Measurements from ENCODE around the gene JUN.
"Not testable (repeated sequence)": the region's sequence is repeated elsewhere in the genome, so short reads cannot be mapped to it uniquely, and the experiment has no call there.

JUN gene

DNA sequence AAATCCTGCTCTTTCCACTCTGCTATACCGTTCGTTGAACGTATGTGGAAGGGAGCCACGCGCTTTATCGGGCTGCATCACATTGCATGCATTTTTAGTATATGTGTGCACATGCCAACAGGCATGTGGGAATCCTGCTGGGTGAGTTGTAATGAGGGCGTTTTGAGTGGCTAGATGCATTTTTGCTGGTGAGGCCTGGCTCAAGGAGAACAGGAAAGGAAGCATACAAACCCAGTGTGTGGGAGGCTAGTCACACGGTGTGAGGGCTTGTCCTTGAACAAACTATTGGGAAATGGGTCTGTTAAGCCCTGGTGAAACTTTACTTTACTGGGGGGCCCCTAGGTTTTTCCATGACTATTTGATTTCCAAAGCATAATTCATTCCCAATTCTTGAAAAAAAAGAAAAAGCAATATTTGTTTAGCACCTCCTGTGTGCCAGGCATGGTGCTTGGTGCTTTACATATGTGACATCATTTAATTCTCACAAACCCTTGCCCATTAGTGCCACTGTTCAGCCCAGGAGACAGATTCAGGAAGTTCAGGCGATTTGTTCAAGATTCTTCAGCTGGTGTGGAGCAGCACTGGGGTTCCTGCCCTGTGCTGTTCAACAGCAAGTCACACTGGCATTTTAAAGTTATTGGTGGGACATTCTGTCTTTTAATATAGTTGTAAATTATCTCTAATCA, 25.6 kb upstream of the JUN start:
- DNase-seq (ENCODE audit: low read depth in 3 of 3, low spot score in 1 of 3) = no peak

DNA sequence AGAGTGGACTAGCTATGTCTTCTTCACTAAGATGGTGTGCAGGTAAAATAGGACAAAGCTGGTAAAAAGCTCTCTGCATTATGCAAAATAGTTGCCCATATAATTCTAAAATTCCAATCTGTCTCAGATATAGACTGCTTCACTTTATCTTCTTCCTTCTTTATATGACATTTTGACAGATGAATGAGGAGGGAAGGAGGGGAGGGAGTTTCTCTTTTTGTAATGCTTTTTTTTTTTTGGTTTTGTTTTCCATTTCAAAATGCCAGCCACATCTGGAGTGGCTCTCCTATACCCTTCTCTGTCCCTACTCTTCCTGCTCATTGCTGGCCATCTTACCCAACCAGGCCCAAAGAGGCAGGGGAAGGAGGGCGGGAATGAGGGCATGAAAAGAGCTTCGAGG, 24.2 kb upstream of the JUN start:
- no peak for DNase-seq (ENCODE audit: low read depth in 3 of 3, low spot score in 1 of 3)

DNA sequence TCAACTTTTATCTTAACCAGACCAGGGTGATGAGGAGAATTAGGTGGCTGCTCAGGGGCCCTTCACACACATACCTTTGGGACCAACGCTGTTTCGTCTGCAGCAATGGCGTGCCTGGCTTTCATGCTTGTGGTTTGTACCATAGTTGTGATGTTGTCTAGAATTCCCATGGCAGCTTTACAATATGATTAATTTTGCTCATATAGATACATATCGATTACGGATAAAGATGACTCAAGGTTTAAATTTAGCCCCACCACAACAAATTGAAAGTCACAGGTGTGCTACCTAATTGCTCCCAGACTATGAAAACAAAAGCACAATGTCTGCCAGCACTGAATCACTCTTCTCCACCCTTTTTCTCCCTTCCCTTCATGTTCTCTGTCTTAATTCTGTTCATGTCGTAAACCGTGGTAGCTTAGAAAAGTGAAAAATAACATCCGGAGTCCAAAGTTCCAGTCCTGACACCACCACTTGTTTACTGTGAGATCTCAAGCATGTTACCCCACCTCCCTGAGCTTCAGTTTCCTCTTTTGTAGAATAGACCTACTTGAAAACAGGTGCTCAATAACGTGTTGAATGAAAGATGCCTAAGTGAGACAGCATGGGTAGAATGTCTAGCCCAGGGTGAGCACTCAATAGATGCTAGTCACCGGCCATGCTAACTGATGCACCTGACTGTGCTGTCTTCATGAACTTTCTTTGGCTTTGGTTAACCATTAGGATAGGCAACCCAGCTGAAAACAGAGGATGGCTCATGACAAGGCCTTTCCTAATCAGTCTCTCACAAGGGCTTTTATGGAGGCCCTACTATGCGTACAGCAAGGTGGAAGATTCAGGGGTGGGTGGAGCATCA, 22.1 kb upstream of the JUN start:
- no peak for DNase-seq (ENCODE audit: low read depth in 3 of 3, low spot score in 1 of 3)

DNA sequence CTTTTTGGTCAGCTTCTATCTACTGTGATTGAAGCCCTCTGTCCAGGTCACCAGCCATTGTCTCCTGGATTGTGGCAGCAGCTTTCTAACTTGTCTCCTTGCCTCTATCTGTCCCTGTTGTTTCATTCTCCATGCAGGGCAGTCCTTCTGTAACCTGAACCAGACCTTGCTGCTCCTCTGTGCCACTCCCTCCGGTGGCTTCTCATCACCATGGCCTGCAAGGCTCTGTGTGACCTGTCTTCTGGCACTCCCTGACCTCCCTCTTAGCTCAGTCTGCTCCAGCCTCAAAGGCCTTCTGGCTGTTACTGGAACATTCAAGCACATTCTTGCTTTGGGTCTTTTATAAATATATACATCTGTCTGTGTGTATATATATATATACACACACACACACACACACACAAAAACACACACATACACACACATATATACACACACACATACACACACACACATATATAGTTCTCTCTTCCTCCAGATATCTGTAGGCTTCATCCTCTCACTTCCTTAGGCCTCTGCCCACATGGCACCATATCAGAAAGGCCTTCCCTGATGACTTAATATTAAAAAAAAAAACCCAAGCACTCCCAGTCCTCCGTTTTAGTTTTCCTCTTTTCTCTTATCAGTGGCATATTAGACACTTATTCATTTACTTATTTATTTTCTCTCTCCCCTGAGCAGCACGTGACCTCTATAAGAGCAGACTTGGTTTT, 21.2 kb upstream of the JUN start:
- no peak for DNase-seq (ENCODE audit: low read depth in 3 of 3, low spot score in 1 of 3)

DNA sequence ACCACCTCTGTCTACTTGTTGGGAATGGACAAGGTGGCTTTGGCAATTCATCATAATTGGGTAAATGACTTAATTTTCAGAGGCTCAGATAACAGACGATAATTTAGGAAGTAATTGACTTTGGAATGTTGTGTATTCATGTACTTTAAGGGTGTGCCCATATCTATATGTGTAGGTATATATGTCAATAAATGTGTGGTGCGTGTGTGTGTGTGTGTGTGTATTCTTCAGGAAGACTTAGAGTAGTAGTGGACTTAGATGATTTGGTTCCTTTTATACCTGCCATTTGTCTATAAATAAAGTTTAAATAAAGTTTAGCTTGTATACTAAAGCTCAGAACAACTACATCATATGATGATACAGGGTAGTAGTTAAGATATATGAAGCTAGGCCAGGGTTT, 20.0 kb upstream of the JUN start:
- no peak for DNase-seq (ENCODE audit: low read depth in 3 of 3, low spot score in 1 of 3)

DNA sequence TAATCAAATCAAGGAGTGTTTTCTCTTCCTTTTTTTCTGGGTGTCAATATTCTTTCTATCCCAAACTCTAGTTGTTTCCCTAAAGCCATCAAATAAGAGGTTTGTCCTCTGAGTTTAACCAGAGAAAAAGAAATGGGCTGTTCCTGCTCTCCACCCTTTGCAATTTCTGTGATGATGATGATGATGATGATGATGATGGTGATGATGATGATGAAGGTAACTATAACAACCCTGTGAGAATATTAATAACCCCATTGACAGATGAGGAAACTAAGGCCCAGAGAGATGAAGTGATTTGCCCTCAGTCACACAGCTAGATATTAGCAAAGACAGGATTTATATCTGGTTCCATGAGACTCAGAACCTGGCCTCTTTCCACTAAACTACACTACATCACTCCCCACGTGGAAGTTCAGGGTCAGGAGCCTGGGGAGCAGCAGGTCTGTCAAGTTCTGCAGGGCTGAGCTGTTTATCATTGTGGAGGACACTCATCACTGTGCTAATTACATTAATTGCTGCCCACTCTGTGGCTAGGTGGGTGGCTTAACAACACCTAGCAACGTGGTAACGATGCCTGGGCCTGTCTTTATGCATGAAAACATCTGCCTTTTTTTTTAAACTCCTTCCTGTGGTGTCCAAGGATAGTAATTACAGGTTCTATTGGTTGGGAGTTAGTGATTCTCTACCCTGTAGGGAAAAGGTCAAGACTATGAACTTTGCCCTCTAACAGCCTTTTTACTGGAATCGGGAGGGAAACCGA, 19.0 kb upstream of the JUN start:
- no peak for DNase-seq (ENCODE audit: low read depth in 3 of 3, low spot score in 1 of 3)

DNA sequence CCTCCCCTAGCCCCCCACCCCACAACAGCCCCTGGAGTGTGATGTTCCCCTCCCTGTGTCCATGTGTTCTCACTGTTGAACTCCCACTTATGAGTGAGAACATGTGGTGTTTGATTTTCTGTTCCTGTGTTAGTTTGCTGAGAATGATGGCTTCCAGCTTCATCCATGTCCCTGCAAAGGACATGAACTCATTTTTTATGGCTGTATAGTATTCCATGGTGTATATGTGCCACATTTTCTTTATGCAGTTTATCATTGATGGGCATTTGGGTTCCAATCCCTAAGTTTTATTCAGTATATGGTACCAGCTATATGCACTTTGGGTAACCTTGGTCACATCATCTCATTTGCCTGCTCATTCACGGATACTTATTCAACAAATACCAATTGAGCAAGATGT, 17.4 kb upstream of the JUN start:
- DNase-seq (ENCODE audit: low read depth in 3 of 3, low spot score in 1 of 3) = not testable (repeated sequence)

DNA sequence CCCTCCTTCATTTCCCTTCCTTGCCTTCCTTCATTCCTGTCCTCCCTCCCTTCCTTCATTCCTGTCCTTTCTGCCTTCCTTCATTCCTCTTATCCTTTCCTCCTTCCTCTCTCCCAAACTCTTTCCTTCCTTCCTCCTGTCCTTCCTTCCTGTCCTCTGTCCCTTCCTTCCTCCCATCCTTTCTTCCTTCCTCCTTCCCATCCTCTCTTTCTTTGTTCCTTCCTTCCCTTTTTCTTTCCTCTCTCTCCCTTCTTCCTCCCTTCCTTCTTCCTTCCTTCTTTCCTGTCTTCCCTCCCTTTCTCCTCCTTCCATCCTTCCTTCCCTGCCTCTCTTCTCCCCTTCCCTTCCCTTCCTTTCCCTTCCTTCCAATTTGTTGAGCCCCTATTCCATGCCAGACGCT, 15.8 kb upstream of the JUN start:
- DNase-seq (ENCODE audit: low read depth in 3 of 3, low spot score in 1 of 3) = no peak

DNA sequence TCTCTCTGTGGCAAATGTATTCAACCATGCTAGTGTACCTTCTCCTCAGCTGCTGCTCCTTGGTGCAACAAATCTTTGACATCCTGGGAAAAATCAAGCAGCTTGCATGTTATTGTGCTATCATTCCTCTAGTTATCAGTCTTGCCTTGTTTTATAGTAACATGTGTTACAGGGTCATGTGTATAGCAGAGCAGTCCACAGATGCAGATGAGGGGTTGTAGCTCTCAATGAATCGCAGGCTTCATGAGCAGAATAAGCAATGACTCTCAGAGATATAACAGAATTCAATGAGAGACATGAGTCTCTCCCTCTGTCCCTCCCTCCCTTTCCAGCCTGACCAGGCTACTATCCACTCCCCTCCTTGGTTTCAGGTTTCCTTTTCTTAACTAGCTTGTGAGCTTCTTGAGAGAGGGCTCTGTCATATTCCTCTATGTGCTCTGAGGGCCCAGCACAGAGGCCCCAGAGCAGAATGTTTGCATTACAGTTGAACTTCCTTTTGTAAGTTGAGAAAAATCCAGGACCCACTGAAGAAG, 15.1 kb upstream of the JUN start:
- DNase-seq (ENCODE audit: low read depth in 3 of 3, low spot score in 1 of 3) = no peak

DNA sequence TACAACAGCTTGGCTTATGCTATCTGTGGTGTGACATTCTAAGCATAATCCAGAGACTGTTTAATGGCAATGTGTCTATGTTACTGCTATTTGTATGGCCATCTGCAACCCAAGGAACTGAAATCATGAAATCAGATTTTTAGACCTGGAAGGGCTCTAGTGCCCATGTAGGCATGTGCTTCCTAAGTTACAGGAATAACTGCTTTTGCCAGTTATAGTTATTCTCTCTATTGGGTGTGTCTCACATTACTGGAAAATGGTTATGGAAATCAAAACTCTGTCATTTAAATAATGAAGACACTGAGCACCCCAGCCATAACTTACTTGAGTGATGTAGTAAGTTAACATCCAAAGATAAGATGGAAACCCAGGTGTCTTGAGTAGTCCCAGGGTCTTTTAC, 12.6 kb upstream of the JUN start:
- DNase-seq (ENCODE audit: low read depth in 3 of 3, low spot score in 1 of 3) = no peak

DNA sequence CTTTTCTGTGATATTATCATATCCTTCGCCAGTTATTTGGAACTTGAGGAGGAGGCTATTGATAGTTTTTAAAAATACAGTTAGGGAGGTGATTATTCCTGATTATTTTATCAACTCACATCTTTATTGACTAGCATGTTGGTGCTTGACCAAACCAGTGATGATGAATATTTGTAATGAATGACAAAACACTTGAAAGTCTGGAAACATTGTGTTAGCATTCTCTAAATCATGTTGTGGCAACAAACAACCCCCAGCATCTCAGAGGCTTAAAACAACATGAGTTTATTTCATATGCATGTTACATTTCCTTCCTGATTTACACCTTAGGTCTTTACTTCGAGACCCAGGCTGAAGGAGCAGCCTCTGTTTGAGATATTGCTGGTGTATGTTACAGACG, 10.7 kb upstream of the JUN start:
- no peak for DNase-seq (ENCODE audit: low read depth in 3 of 3, low spot score in 1 of 3)

DNA sequence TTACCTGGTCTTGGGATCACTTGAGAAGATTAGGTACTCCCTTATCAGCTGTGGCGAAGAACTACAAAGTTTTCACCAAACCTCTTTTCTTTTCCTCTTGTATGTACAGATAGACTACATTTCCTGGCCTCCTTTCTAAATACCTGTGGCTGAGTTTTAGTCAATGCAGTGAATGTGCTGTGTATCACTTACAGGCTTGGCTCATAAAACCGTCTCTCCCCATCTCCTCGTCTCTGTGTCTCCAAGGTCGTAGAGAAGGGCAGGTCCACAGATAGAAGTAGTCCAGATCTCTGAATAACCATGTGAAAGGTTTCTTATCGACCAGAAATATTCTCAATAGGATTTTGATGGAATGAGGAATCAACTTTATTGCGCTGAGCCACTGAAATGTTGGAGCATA, 9.0 kb upstream of the JUN start:
- no peak for DNase-seq (ENCODE audit: low read depth in 3 of 3, low spot score in 1 of 3)

DNA sequence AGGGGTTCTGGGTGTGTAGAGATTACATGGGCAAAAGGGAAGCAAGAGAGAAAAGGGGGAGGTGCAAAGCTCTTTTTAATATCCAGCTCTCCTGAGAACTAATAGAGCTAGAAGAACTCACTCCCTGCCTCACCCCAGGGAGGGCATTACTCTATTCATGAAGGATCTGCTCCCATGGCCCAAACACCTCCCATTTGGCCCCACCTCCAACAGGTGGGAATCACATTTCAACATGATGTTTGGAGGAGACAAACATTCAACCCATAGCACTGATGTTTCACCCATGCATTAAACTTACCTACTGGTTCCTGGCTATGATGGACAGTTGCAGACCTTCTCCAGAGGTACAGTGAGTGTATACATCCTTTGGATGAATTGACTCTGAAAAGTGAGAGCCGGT, 7.3 kb upstream of the JUN start:
- no peak for DNase-seq (ENCODE audit: low read depth in 3 of 3, low spot score in 1 of 3)

DNA sequence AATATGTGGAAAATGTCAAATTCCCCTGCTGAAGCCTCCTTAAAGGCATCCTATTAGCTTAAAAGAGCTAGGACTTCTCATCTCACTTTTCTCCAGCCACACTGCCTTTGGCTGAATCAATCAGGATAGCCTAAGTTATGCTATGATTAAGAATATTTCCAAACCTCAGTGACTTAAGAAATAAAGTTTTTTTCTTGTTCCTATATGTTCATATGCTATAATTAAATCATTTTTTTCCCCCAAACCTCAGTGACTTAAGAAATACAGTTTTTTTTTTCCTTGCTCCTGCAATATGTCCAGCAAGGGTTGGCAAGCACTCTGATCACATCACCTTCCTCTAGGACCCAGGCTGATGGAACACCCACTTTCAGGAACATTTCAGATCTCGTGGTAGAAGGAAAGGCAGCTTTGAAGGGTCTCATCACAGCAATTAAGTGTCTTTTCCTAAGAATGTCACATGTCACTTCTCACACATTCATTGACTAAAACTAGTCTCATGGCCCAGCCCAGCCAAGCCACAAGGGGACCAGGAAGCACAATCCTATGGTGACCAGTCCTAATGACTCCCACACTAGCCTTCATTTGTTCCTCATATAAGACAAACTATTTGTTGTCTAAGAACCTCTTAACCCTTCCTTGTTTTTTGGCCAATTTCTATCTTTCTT, 6.3 kb upstream of the JUN start:
- DNase-seq (ENCODE audit: low read depth in 3 of 3, low spot score in 1 of 3) = no peak

DNA sequence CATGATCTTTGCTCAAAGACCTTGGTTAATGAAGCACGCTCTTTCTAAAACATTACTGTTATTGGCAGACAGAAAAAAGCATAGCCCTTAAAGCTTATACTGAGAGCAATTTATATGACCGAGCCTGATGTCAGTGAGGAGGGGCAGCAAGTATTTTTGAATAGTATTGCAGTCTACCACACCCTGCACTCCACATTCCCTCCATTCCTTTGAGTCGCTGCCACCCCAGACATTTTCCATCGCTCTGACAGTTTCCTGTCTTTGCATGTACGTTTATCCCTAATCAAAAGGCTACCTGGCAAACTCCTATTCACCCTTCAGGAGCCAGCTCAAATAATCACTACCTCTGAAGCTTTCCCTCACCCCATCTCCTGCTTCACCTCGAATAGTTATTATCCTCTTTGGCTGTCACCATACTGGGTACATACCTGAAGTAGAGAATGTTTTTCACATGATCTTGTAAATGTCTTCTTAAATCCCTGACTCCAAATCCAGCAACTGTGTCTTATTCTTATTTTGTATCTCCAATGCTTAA, 5.5 kb upstream of the JUN start:
- no peak for DNase-seq (ENCODE audit: low read depth in 3 of 3, low spot score in 1 of 3)

DNA sequence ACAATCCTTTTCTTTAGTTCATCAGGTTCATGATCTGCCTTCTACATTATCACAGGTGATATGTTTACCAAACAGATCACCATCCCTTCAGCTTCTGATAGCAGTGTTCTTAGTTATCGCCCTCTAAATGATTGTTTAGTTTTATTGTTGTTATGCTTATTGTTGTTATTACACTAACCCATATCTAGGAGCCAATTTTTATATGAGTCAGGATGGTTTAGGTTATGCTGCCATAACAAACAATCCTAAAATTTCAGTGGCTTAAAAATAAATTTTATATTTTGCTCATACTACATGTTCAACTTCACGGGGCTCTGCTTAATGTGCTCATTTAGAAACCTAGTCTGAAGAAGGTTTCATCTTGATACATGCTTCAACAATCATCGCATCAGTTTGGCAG, 4.4 kb upstream of the JUN start:
- DNase-seq (ENCODE audit: low read depth in 3 of 3, low spot score in 1 of 3) = no peak

DNA sequence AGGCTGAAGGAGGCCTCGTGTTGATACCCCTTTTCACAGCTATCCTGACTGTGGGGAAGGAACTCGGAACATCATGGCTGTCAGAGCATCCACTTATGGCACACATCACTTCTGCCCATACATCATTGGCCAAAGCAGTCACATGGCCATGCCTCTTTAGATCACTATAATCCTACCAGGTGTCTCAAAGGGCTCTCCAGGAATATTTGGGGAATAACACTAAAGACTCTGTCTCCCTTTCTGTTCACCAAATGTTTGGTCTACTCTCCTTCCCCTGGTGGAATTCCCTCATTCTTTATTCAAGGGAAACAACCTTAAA, 3.0 kb upstream of the JUN start:
- no peak for DNase-seq (ENCODE audit: low read depth in 3 of 3, low spot score in 1 of 3)

DNA sequence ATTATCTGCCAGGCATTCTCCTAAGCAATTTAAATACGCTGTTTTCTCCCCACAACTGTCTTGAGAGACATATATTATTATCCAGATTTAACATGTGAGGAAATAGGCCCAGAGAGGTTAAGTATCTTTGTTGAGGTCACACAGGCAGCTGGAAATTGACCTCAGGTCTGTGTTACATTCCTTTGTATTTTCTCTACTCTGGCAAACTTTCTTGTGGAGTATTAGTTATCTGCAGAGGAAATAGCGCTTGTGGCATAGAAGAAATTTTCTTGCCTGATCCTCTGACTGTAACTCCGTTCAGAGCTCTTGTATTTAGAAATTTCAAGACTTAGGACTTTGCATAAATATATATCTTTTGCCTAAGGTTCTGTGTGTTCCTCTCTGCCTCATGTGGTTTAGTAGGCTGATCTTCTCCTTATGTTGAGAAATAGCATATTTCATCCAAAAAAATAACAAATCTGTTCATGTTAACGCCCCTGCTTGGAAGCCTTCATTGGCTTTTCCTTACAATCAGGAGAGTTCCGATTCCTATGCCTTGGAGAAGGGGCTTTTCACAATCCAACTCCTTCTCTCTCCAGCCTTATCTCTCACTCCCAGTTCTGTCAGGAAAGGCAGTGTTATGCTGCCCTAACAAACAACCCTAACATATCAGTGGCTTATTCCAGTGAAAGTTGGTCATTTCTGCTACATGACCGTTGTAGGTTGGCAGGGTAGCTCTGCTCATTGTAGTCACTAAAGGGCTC, 2.5 kb upstream of the JUN start:
- DNase-seq (ENCODE audit: low read depth in 3 of 3, low spot score in 1 of 3) = no peak

DNA sequence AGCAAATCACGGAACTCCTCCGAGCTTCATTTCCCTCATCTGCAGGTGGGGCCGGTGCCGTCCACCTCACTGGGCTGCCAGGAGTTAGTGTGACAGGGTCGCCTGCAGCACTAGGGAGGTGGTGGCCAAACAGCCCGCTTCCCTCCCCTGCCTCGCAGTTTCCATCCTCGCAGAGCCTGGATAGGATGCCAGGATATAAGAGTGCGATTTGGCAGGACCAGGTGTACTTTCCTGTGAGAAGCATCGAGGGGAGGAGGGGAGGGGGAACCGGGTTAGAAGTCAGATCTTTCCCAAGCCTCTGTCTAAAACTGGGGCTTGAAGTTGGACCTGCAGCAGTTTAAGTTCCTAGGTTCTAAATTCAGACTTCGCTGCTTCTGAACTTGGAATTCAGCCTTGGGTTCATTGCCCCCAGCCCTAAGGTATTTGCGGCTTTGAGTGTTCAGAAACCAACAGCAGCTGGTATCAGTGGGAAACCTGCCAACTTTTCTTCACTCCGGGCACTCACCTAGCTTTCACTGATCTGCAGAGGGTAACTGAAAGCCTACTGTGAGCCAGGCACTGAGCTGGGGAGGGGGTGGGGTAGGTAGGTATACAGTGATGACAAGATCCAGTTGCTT, 1.7 kb upstream of the JUN start:
- peak in 1 of 3 donors; percentile 7 for DNase-seq (ENCODE audit: low read depth in 3 of 3, low spot score in 1 of 3)
